ENCODE results near the gene ZBTB46.

ZBTB46 gene

DNA sequence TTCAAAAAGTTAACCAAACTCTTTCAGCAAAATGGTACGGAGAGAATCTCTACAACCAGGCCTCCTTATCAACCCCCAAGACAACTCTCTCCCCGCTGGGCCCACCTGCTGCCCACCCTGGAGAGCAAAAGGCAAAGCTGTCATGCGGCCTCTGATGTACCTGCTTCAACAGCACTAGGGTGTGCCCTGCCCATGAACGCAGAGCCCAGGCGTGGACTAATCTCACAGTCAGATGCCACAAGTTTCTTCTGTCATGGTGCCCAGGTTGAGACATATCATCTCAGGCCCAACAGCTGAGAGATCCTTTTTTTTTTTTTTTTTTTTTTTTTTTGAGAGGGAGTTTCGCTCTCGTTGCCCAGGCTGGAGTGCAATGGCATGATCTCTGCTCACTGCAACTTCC lies 65.2 kb downstream of the ZBTB46 start:
- Histone ChIP-seq H3K27ac (no peak overlapping the region), H3K9me3 (ENCODE audit: severe bottlenecking) (no peaks in the 10 kb centered on the region), H3K36me3 (no peaks in the 10 kb centered on the region), H3K4me3 (ENCODE audit: low read depth, low read length) (no peak overlapping the region), H3K27me3 (ENCODE audit: insufficient read depth, low read depth, severe bottlenecking) (no peaks in the 10 kb centered on the region)
- TF ChIP-seq, protein P1, sequence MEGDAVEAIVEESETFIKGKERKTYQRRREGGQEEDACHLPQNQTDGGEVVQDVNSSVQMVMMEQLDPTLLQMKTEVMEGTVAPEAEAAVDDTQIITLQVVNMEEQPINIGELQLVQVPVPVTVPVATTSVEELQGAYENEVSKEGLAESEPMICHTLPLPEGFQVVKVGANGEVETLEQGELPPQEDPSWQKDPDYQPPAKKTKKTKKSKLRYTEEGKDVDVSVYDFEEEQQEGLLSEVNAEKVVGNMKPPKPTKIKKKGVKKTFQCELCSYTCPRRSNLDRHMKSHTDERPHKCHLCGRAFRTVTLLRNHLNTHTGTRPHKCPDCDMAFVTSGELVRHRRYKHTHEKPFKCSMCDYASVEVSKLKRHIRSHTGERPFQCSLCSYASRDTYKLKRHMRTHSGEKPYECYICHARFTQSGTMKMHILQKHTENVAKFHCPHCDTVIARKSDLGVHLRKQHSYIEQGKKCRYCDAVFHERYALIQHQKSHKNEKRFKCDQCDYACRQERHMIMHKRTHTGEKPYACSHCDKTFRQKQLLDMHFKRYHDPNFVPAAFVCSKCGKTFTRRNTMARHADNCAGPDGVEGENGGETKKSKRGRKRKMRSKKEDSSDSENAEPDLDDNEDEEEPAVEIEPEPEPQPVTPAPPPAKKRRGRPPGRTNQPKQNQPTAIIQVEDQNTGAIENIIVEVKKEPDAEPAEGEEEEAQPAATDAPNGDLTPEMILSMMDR (IDR thresholded peaks at IDR 0.05; ENCODE audit: low read depth, low read length) = no peak
- no peak for DNase-seq

DNA sequence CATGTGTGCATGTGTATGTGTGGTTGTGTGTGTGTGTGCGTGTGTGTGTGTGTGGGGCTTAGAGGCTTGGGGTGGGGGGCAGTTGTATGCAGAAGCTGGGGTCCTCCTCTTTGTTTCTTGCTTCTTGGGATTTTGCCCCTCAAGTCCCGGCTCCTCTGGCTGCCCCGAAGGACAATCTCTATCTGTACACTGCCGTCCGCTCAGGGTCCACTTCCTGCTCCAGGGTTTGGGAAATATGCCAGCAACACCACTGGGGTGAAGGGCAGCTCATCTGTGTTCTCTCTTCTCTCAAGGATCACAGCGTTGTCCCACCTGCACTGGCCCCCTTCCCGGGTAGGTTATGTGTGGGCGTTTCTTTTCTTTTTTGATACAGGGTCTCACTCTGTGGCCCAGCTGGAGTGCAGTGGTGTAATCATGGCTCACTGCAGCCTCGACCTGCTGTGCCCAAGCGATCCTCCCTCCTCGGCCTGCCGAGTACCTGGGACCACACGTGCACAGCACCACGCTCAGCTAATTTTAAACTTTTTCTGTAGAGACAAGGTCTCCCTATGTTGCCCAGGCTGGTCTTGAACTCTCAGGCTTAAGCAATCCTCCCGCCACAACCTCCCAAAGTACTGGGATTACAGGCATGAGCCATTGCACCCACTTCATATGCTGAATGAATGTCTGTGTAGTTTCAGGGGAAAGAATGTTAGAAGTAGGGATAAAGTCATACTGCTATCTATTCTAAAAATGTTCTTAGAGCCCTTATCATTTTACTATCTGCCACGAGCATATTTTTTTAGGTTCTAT lies 65.8 kb downstream of the ZBTB46 start:
- no peak for DNase-seq
- TF ChIP-seq, protein P1 (IDR thresholded peaks at IDR 0.05; ENCODE audit: low read depth, low read length) = no peak
- H3K36me3 ChIP-seq = no peaks in the 10 kb centered on the region
- H3K27me3 ChIP-seq (ENCODE audit: insufficient read depth, low read depth, severe bottlenecking) = no peaks in the 10 kb centered on the region
- no peak overlapping the region for H3K27ac ChIP-seq
- H3K4me3 ChIP-seq (ENCODE audit: low read depth, low read length) = no peak overlapping the region
- no peaks in the 10 kb centered on the region for H3K9me3 ChIP-seq (ENCODE audit: severe bottlenecking)

GRCh38 chr20:63759377-63759901 lies 71.6 kb downstream of the ZBTB46 start:
- Histone ChIP-seq H3K9me3 (ENCODE audit: severe bottlenecking) (no peaks in the 10 kb centered on the region), H3K36me3 (no peaks in the 10 kb centered on the region), H3K27me3 (ENCODE audit: insufficient read depth, low read depth, severe bottlenecking) (no peaks in the 10 kb centered on the region), H3K4me3 (ENCODE audit: low read depth, low read length) (no peak overlapping the region), H3K27ac (no peak overlapping the region)
- no peak for DNase-seq
- TF ChIP-seq, protein P1 (IDR thresholded peaks at IDR 0.05; ENCODE audit: low read depth, low read length) = no peak

DNA sequence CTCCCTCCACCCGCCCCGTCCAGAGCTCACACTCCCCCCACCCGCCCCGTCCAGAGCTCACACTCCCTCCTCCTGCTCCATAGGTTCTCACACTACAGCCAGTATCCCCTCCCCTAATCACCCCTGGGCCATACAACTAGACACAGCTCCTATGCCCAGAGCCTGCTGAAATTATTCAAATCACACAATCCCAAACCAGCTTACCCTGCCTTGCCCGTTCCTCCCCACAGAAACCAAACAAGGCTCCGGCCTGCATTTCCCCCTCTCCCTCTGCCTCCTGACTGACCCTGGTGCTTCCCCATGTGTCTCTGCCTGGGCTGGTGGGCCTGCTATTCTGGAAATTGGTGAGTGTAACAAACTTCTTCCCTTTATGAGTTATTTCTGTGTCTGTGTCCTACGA lies 72.9 kb downstream of the ZBTB46 start:
- no peak overlapping the region for H3K27ac ChIP-seq
- H3K9me3 ChIP-seq (ENCODE audit: severe bottlenecking) = no peaks in the 10 kb centered on the region
- no peaks in the 10 kb centered on the region for H3K27me3 ChIP-seq (ENCODE audit: insufficient read depth, low read depth, severe bottlenecking)
- TF ChIP-seq, protein P1 (IDR thresholded peaks at IDR 0.05; ENCODE audit: low read depth, low read length) = no peak
- H3K4me3 ChIP-seq (ENCODE audit: low read depth, low read length) = no peak overlapping the region
- H3K36me3 ChIP-seq = no peaks in the 10 kb centered on the region
- DNase-seq = no peak

DNA sequence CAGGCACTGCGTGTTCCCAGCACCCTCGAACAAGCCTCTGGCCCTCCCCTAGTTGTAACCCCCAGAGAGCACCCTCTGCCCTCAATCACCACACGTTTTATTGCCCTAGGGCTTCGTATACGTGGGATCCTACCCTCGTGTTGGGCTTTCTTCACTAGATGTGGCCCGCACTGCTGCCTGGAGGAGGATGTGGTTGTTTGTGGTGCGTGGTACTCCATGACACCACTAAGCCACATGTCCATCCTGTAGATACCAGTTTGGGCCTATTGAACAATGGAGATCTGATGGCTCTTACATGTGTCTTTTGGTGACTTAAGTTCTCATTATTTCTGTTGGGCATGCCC lies 74.4 kb downstream of the ZBTB46 start:
- DNase-seq = no peak
- H3K27ac ChIP-seq = no peak overlapping the region
- H3K9me3 ChIP-seq (ENCODE audit: severe bottlenecking) = no peaks in the 10 kb centered on the region
- no peaks in the 10 kb centered on the region for H3K36me3 ChIP-seq
- no peak overlapping the region for H3K4me3 ChIP-seq (ENCODE audit: low read depth, low read length)
- TF ChIP-seq, protein P1 (IDR thresholded peaks at IDR 0.05; ENCODE audit: low read depth, low read length) = no peak
- no peaks in the 10 kb centered on the region for H3K27me3 ChIP-seq (ENCODE audit: insufficient read depth, low read depth, severe bottlenecking)

All from WERI-Rb-1 (cell line).